ENCODE results near the gene PKLR.
A peak's percentile ranks its signal among the peaks of the same experiment; 100 is the strongest.

PKLR gene

GRCh38 chr1:155285063-155285462 is 16.2 kb downstream of the PKLR start:
- Histone ChIP-seq H3K36me3 (ENCODE audit: control insufficient read depth, insufficient read depth, low read length) (no peaks in the 10 kb centered on the region; the same call in 1 of the 2 replicates), H3K4me1 (ENCODE audit: control insufficient read depth, insufficient read depth, low read length) (no peaks in the 10 kb centered on the region), H3K27ac (ENCODE audit: low read depth, low read length) (no peak overlapping the region), H3K9me3 (ENCODE audit: control insufficient read depth, insufficient read depth, low read depth, low read length) (no peaks in the 10 kb centered on the region), H3K27me3 (ENCODE audit: control insufficient read depth, insufficient read depth, low read length) (no peaks in the 10 kb centered on the region), H3K4me3 (ENCODE audit: low read depth, low read length) (no peak overlapping the region), H3K9ac (ENCODE audit: low read length) (no peak overlapping the region)

- H3K27ac ChIP-seq (ENCODE audit: low read depth, low read length): no peak overlapping the region
- no peak overlapping the region for H3K4me3 ChIP-seq (ENCODE audit: low read depth, low read length)
- H3K4me1 ChIP-seq (ENCODE audit: control insufficient read depth, insufficient read depth, low read length): peaks cover under 1% of the 10 kb centered on the region
- no peaks in the 10 kb centered on the region for H3K9me3 ChIP-seq (ENCODE audit: control insufficient read depth, insufficient read depth, low read depth, low read length)
- H3K27me3 ChIP-seq (ENCODE audit: control insufficient read depth, insufficient read depth, low read length): no peaks in the 10 kb centered on the region
- H3K36me3 ChIP-seq (ENCODE audit: control insufficient read depth, insufficient read depth, low read length): no peaks in the 10 kb centered on the region; the same call in 1 of the 2 replicates
- H3K9ac ChIP-seq (ENCODE audit: low read length): no peak overlapping the region
Measured at GRCh38 chr1:155284476-155284875, 16.8 kb downstream of the PKLR start.

GRCh38 chr1:155282488-155283091 is 18.6 kb downstream of the PKLR start:
- no peaks in the 10 kb centered on the region; the same call in 1 of the 2 replicates for H3K36me3 ChIP-seq (ENCODE audit: control insufficient read depth, insufficient read depth, low read length)
- H3K27ac ChIP-seq (ENCODE audit: low read depth, low read length): no peak overlapping the region
- H3K4me1 ChIP-seq (ENCODE audit: control insufficient read depth, insufficient read depth, low read length): peaks cover 13% of the 10 kb centered on the region
- no peak overlapping the region for H3K4me3 ChIP-seq (ENCODE audit: low read depth, low read length)
- no peaks in the 10 kb centered on the region for H3K27me3 ChIP-seq (ENCODE audit: control insufficient read depth, insufficient read depth, low read length)
- H3K9ac ChIP-seq (ENCODE audit: low read length): no peak overlapping the region
- no peaks in the 10 kb centered on the region for H3K9me3 ChIP-seq (ENCODE audit: control insufficient read depth, insufficient read depth, low read depth, low read length)

- H3K36me3 ChIP-seq (ENCODE audit: control insufficient read depth, insufficient read depth, low read length): no peaks in the 10 kb centered on the region; the same call in 1 of the 2 replicates
- no peak overlapping the region for H3K4me3 ChIP-seq (ENCODE audit: low read depth, low read length)
- H3K4me1 ChIP-seq (ENCODE audit: control insufficient read depth, insufficient read depth, low read length): peaks cover 16% of the 10 kb centered on the region
- H3K27me3 ChIP-seq (ENCODE audit: control insufficient read depth, insufficient read depth, low read length): no peaks in the 10 kb centered on the region
- no peak overlapping the region for H3K9ac ChIP-seq (ENCODE audit: low read length)
- H3K27ac ChIP-seq (ENCODE audit: low read depth, low read length): no peak overlapping the region
- H3K9me3 ChIP-seq (ENCODE audit: control insufficient read depth, insufficient read depth, low read depth, low read length): no peaks in the 10 kb centered on the region
Measured at GRCh38 chr1:155279268-155279667, 22.0 kb downstream of the PKLR start.

- H3K4me1 ChIP-seq (ENCODE audit: control insufficient read depth, insufficient read depth, low read length): peaks cover 18% of the 10 kb centered on the region
- no peak overlapping the region for H3K27ac ChIP-seq (ENCODE audit: low read depth, low read length)
- no peak overlapping the region for H3K9ac ChIP-seq (ENCODE audit: low read length)
- H3K9me3 ChIP-seq (ENCODE audit: control insufficient read depth, insufficient read depth, low read depth, low read length): no peaks in the 10 kb centered on the region
- H3K27me3 ChIP-seq (ENCODE audit: control insufficient read depth, insufficient read depth, low read length): no peaks in the 10 kb centered on the region
- peak overlapping the region; percentile 35 for H3K4me3 ChIP-seq (ENCODE audit: low read depth, low read length)
- H3K36me3 ChIP-seq (ENCODE audit: control insufficient read depth, insufficient read depth, low read length): no peaks in the 10 kb centered on the region; the same call in 1 of the 2 replicates
Measured at GRCh38 chr1:155278689-155279160, 22.5 kb downstream of the PKLR start.

GRCh38 chr1:155277902-155278688 is 23.1 kb downstream of the PKLR start:
- no peaks in the 10 kb centered on the region for H3K27me3 ChIP-seq (ENCODE audit: control insufficient read depth, insufficient read depth, low read length)
- H3K36me3 ChIP-seq (ENCODE audit: control insufficient read depth, insufficient read depth, low read length): no peaks in the 10 kb centered on the region; the same call in 1 of the 2 replicates
- H3K4me1 ChIP-seq (ENCODE audit: control insufficient read depth, insufficient read depth, low read length): peaks cover 20% of the 10 kb centered on the region
- peak overlapping the region; percentile 88 for H3K4me3 ChIP-seq (ENCODE audit: low read depth, low read length)
- H3K9ac ChIP-seq (ENCODE audit: low read length): peak overlapping the region; percentile 63
- no peak overlapping the region for H3K27ac ChIP-seq (ENCODE audit: low read depth, low read length)
- no peaks in the 10 kb centered on the region for H3K9me3 ChIP-seq (ENCODE audit: control insufficient read depth, insufficient read depth, low read depth, low read length)

- H3K9ac ChIP-seq (ENCODE audit: low read length): peak within 1 kb of the TSS; percentile 63
- no peak within 1 kb of the TSS for H3K27ac ChIP-seq (ENCODE audit: low read depth, low read length)
- H3K4me3 ChIP-seq (ENCODE audit: low read depth, low read length): peak within 1 kb of the TSS; percentile 88
- no peaks in the 10 kb centered on the region for H3K27me3 ChIP-seq (ENCODE audit: control insufficient read depth, insufficient read depth, low read length)
- no peaks in the 10 kb centered on the region for H3K9me3 ChIP-seq (ENCODE audit: control insufficient read depth, insufficient read depth, low read depth, low read length)
- H3K36me3 ChIP-seq (ENCODE audit: control insufficient read depth, insufficient read depth, low read length): no peaks in the 10 kb centered on the region; the same call in 1 of the 2 replicates
- peaks cover 23% of the 10 kb centered on the region for H3K4me1 ChIP-seq (ENCODE audit: control insufficient read depth, insufficient read depth, low read length)
Measured at GRCh38 chr1:155277070-155277901, 24.0 kb downstream of the PKLR start, which contains the start of gene HCN3. HCN3 (plus strand) TSS chr1:155277463; CDS start chr1:155277591, 128 bp downstream.

- H3K4me1 ChIP-seq (ENCODE audit: control insufficient read depth, insufficient read depth, low read length): peaks cover 15% of the 10 kb centered on the region
- H3K27ac ChIP-seq (ENCODE audit: low read depth, low read length): peak within 1 kb of the TSS; percentile 82; the same call in 1 of the 2 replicates
- H3K4me3 ChIP-seq (ENCODE audit: low read depth, low read length): peak within 1 kb of the TSS; percentile 80
- no peaks in the 10 kb centered on the region for H3K9me3 ChIP-seq (ENCODE audit: control insufficient read depth, insufficient read depth, low read depth, low read length)
- H3K36me3 ChIP-seq (ENCODE audit: control insufficient read depth, insufficient read depth, low read length): peaks cover 28% of the 10 kb centered on the region
- H3K9ac ChIP-seq (ENCODE audit: low read length): peak within 1 kb of the TSS; percentile 87
- no peaks in the 10 kb centered on the region for H3K27me3 ChIP-seq (ENCODE audit: control insufficient read depth, insufficient read depth, low read length)
Measured at GRCh38 chr1:155273343-155274245, 27.6 kb downstream of the PKLR start, which contains the start of gene CLK2. CLK2 (minus strand) TSS chr1:155273504; CDS start chr1:155270977, 2,527 bp downstream.

GRCh38 chr1:155272466-155273342 is 28.5 kb downstream of the PKLR start:
- peak overlapping the region; percentile 87 for H3K9ac ChIP-seq (ENCODE audit: low read length)
- peaks cover 37% of the 10 kb centered on the region for H3K36me3 ChIP-seq (ENCODE audit: control insufficient read depth, insufficient read depth, low read length)
- no peaks in the 10 kb centered on the region for H3K9me3 ChIP-seq (ENCODE audit: control insufficient read depth, insufficient read depth, low read depth, low read length)
- H3K27ac ChIP-seq (ENCODE audit: low read depth, low read length): peak overlapping the region; percentile 82; the same call in 1 of the 2 replicates
- no peaks in the 10 kb centered on the region for H3K27me3 ChIP-seq (ENCODE audit: control insufficient read depth, insufficient read depth, low read length)
- H3K4me3 ChIP-seq (ENCODE audit: low read depth, low read length): peak overlapping the region; percentile 80
- H3K4me1 ChIP-seq (ENCODE audit: control insufficient read depth, insufficient read depth, low read length): peaks cover 12% of the 10 kb centered on the region

All from HUES6 (cell line).